NT2/D1 (cell line): ENCODE results near the gene IQCK.

ENCODE experiments used
- SUZ12 ChIP-seq: IDR thresholded peaks from 2 replicates; pipeline ENCODE4 v1.6.1; 2011; ENCODE audit not compliant: insufficient read length, insufficient read depth; ENCODE audit errors: extremely low read depth
- YY1 ChIP-seq: IDR thresholded peaks from 2 replicates; pipeline ENCODE4 v1.6.1; 2011; ENCODE audit not compliant: insufficient read length, insufficient read depth
- ZNF274 ChIP-seq: IDR thresholded peaks from 2 replicates; pipeline ENCODE4 v1.6.1; 2011; ENCODE audit warnings: mild to moderate bottlenecking, low read depth, low read length

DNA sequence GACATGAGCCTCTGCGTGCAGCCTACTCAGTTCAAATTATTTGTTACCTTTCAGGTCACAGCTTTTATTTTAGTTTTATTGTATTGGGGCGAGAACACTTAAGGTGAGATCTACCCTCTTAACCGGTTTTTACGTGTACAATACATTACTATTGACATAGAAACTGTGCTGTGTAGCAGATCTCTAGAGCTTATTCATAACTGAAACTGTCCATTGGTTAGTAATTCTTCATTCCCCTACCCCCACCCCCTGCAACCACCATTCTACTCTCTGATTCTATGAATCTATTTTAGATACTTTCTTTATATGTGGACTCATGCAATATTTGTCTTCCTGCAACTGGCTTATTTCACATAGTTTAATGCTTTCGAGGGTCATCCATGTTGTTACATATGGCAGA, 43.6 kb upstream of the IQCK start:
- no peak for TF ChIP-seq ZNF274
- TF ChIP-seq YY1: no peak
- no peak for TF ChIP-seq SUZ12
